Activated CD4-positive, alpha-beta T cell treated with anti-CD3 and anti-CD28 coated beads for 48 hours (primary cell): ENCODE data around the gene PIEZO2.
"Not testable (repeated sequence)": the region's sequence is repeated elsewhere in the genome, so short reads cannot be mapped to it uniquely, and the experiment has no call there.

Source experiments
- DNase-seq: peaks from one replicate; pipeline ENCODE4 v3.0.0-alpha.2; 2020

The PIEZO2 gene

GRCh38 chr18:10923551-10924070, 225.8 kb downstream of the PIEZO2 start:
- no peak for DNase-seq

- no peak for DNase-seq
Observed at GRCh38 chr18:10923141-10923540, 226.2 kb downstream of the PIEZO2 start.

GRCh38 chr18:10922712-10923111, 226.7 kb downstream of the PIEZO2 start:
- DNase-seq, result not testable (repeated sequence)

- DNase-seq, result not testable (repeated sequence)
Observed at GRCh38 chr18:10920309-10920708, 229.1 kb downstream of the PIEZO2 start.

GRCh38 chr18:10919851-10920250, 229.5 kb downstream of the PIEZO2 start:
- DNase-seq, result no peak

- no peak for DNase-seq
Observed at GRCh38 chr18:10916865-10917264, 232.5 kb downstream of the PIEZO2 start.

GRCh38 chr18:10916387-10916786, 233.0 kb downstream of the PIEZO2 start:
- DNase-seq, result no peak

- not testable (repeated sequence) for DNase-seq
Observed at GRCh38 chr18:10915748-10916147, 233.6 kb downstream of the PIEZO2 start.

GRCh38 chr18:10914610-10915009, 234.8 kb downstream of the PIEZO2 start:
- DNase-seq, result not testable (repeated sequence)

- no peak for DNase-seq
Observed at GRCh38 chr18:10913919-10914318, 235.4 kb downstream of the PIEZO2 start.

- DNase-seq, result no peak
Observed at GRCh38 chr18:10912790-10913545, 236.4 kb downstream of the PIEZO2 start.

GRCh38 chr18:10909724-10910123, 239.6 kb downstream of the PIEZO2 start:
- DNase-seq, result no peak

- no peak for DNase-seq
Observed at GRCh38 chr18:10908760-10909159, 240.6 kb downstream of the PIEZO2 start.

- DNase-seq, result no peak
Observed at GRCh38 chr18:10907749-10908148, 241.6 kb downstream of the PIEZO2 start.

- DNase-seq, result no peak
Observed at GRCh38 chr18:10901329-10901728, 248.0 kb downstream of the PIEZO2 start.

GRCh38 chr18:10900435-10900834, 248.9 kb downstream of the PIEZO2 start:
- DNase-seq, result no peak

GRCh38 chr18:10899481-10899880, 249.9 kb downstream of the PIEZO2 start:
- DNase-seq, result no peak

GRCh38 chr18:10898417-10898974, 250.9 kb downstream of the PIEZO2 start:
- DNase-seq, result no peak

GRCh38 chr18:10896851-10897250, 252.5 kb downstream of the PIEZO2 start:
- no peak for DNase-seq

GRCh38 chr18:10895976-10896375, 253.4 kb downstream of the PIEZO2 start:
- DNase-seq, result no peak

- no peak for DNase-seq
Observed at GRCh38 chr18:10894501-10894900, 254.9 kb downstream of the PIEZO2 start.

GRCh38 chr18:10893761-10894160, 255.6 kb downstream of the PIEZO2 start:
- DNase-seq, result no peak

GRCh38 chr18:10893196-10893595, 256.2 kb downstream of the PIEZO2 start:
- no peak for DNase-seq

- DNase-seq, result no peak
Observed at GRCh38 chr18:10892786-10893185, 256.6 kb downstream of the PIEZO2 start.

- DNase-seq, result no peak
Observed at GRCh38 chr18:10890022-10890421, 259.3 kb downstream of the PIEZO2 start.
